Activated T-helper 1 cell treated with anti-CD3 and anti-CD28 coated beads, Interleukin-2, amount 50 U/mL, for 16 hours (primary cell): ENCODE measurements around the gene ZGPAT.

Experiments used
- DNase-seq, 2 donors: peaks; one replicate each; pipeline ENCODE4 v3.0.0-alpha.2; 2020; ENCODE audit warnings: low read depth in 1 of 2, low spot score in 1 of 2

The ZGPAT gene

DNA sequence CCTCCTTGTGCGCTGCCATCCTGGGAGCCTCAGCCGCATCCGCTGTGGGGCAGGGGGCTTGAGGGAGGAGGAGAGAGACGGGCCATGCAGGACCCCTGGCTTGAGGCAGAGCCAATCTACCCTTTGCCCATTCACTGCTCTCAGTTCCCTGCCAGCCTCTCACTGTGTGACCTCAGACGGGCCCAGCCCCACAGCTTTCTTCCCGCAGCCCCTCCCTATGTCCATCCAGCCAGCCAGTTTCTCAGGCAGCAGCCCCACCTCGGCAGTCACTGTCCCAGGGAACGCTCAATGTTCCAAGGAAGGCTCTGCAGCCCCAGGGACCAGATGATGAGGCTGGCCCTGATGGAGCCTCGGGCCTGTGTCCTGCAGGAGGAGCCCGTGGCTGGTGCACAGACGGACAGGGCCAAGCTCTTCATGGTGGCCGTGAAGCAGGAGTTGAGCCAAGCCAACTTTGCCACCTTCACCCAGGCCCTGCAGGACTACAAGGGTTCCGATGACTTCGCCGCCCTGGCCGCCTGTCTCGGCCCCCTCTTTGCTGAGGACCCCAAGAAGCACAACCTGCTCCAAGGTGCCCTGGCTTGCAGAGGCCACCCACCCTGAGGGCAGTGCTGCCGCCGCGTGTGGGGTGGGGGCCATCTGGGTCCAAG is 15.3 kb upstream of the ZGPAT start:
- DNase-seq: no peak

DNA sequence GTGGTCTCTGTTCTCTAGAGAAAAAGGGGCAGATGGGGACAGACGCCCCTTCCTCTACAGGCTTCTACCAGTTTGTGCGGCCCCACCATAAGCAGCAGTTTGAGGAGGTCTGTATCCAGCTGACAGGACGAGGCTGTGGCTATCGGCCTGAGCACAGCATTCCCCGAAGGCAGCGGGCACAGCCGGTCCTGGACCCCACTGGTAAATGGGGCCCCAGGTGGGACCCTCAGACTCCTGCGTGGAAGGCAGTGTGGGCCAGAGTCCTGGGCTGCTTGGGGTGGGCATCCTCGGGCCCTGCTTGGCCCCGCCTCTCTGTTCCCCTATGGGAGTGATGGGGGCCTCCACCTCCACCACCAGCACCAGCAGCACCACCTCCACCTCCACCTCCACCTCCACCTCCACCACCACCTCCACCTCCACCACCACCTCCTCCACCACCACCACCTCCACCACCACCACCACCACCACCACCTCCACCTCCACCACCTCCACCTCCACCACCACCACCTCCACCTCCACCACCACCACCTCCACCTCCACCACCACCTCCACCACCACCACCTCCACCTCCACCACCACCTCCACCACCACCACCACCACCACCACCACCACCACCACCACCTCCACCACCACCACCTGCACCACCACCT is 14.6 kb upstream of the ZGPAT start:
- DNase-seq: no peak

DNA sequence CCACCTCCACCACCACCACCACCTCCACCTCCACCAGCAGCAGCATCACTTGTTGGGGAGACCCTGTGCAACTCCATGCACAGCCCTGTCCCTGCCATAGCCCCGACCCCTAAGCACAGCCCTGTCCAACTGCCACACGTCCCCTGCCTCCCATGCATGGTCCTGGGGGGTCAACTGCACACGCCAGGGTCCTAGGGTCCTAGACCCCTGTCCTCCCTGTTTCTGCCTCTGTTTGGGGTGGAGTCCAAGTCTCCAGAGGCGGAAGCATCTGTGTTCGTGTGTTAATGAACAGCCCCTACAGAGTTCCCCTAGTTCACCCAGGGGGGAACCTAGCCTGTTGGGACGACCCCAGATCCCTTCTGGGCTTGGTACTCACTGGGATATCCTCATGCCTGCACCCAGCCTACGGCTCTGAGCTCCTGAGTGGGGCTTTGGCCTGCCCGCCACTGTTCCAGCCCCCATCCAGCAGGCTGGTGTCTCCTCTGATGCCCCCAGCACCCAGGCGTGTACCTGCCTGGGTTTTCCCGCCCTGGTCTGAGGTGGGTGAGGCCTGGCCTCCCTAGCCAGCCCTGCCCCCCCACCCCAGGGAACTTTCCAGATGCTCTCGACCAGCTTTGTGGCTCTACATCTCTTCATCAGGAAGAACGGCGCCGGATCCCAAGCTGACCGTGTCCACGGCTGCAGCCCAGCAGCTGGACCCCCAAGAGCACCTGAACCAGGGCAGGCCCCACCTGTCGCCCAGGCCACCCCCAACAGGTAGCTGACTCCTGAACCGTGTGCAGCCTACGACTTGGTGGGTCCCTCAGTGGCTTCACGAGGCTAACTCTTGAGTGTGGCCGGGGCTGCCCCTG is 13.9 kb upstream of the ZGPAT start:
- DNase-seq: no peak

DNA sequence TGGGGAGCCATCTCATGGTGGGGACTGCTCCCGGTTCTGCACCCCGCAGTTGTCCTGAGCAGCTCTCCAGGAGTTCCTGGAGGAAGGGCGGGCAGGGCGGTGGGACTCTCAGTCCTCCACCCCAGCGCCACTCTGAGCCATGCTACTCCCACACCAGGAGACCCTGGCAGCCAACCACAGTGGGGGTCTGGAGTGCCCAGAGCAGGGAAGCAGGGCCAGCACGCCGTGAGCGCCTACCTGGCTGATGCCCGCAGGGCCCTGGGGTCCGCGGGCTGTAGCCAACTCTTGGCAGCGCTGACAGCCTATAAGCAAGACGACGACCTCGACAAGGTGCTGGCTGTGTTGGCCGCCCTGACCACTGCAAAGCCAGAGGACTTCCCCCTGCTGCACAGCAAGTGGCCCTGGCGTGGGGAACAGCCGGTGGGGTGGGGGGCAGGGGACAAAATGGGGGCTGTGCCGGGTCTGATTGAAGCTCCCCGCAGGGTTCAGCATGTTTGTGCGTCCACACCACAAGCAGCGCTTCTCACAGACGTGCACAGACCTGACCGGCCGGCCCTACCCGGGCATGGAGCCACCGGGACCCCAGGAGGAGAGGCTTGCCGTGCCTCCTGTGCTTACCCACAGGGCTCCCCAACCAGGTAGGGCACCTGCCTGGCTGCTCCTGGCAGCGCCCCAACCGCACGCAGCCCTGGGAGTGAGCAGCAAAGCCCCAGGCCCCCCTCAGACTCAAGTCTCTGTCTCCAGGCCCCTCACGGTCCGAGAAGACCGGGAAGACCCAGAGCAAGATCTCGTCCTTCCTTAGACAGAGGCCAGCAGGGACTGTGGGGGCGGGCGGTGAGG is 13.0 kb upstream of the ZGPAT start:
- no peak for DNase-seq

DNA sequence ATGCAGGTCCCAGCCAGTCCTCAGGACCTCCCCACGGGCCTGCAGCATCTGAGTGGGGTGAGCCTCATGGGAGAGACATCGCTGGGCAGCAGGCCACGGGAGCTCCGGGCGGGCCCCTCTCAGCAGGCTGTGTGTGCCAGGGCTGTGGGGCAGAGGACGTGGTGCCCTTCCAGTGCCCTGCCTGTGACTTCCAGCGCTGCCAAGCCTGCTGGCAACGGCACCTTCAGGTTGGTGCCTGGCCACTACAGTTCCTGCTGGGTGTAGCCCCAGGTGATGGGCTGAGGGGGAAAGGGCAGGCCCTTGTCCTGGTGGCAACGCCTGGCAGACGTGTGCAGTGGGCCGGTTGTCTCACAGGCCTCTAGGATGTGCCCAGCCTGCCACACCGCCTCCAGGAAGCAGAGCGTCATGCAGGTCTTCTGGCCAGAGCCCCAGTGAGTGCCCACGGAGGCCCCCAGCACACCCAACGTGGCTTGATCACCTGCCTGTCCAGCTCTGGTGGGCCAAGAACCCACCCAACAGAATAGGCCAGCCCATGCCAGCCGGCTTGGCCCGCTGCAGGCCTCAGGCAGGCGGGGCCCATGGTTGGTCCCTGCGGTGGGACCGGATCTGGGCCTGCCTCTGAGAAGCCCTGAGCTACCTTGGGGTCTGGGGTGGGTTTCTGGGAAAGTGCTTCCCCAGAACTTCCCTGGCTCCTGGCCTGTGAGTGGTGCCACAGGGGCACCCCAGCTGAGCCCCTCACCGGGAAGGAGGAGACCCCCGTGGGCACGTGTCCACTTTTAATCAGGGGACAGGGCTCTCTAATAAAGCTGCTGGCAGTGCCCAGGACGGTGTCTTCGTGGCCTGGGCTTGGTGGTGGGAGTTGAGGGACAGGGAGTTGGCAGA is 12.2 kb upstream of the ZGPAT start:
- no peak for DNase-seq

DNA sequence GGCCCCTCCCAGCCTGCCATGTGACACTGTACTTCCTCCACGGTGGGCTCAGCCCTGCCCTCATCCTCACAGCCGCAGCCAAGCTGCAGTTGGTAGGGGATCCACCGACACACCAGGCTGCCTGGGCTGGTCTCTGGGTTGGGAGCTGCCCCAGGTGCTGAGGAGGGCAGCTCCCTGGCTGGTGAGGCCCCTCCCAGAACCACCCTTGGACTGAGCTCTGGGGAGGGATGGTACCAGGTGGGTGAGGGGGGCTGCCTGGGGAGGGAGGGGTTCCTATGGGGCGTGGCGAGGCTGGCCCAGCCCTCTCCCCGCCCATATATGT is 11.6 kb upstream of the ZGPAT start:
- no peak for DNase-seq

GRCh38 chr20:63696628-63697356 is 11.0 kb upstream of the ZGPAT start, which contains the start of gene TNFRSF6B:
Gene TNFRSF6B, plus strand, starts transcription at chr20:63696652. Its CDS starts 116 bp downstream, at chr20:63696768.
- DNase-seq: no peak

DNA sequence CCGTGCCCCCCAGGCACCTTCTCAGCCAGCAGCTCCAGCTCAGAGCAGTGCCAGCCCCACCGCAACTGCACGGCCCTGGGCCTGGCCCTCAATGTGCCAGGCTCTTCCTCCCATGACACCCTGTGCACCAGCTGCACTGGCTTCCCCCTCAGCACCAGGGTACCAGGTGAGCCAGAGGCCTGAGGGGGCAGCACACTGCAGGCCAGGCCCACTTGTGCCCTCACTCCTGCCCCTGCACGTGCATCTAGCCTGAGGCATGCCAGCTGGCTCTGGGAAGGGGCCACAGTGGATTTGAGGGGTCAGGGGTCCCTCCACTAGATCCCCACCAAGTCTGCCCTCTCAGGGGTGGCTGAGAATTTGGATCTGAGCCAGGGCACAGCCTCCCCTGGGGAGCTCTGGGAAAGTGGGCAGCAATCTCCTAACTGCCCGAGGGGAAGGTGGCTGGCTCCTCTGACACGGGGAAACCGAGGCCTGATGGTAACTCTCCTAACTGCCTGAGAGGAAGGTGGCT is 10.4 kb upstream of the ZGPAT start:
- DNase-seq: no peak

DNA sequence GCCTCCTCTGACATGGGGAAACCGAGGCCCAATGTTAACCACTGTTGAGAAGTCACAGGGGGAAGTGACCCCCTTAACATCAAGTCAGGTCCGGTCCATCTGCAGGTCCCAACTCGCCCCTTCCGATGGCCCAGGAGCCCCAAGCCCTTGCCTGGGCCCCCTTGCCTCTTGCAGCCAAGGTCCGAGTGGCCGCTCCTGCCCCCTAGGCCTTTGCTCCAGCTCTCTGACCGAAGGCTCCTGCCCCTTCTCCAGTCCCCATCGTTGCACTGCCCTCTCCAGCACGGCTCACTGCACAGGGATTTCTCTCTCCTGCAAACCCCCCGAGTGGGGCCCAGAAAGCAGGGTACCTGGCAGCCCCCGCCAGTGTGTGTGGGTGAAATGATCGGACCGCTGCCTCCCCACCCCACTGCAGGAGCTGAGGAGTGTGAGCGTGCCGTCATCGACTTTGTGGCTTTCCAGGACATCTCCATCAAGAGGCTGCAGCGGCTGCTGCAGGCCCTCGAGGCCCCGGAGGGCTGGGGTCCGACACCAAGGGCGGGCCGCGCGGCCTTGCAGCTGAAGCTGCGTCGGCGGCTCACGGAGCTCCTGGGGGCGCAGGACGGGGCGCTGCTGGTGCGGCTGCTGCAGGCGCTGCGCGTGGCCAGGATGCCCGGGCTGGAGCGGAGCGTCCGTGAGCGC is 9.8 kb upstream of the ZGPAT start:
- no peak for DNase-seq

GRCh38 chr20:63698739-63699465 is 8.9 kb upstream of the ZGPAT start:
- DNase-seq: peak in 1 of 2 donors; percentile 38

- DNase-seq: no peak
These were observed 8.2 kb upstream of the ZGPAT start for GRCh38 chr20:63699466-63700198.

GRCh38 chr20:63700199-63701050 is 7.4 kb upstream of the ZGPAT start:
- DNase-seq: no peak

GRCh38 chr20:63701051-63701328 is 6.8 kb upstream of the ZGPAT start:
- no peak for DNase-seq

DNA sequence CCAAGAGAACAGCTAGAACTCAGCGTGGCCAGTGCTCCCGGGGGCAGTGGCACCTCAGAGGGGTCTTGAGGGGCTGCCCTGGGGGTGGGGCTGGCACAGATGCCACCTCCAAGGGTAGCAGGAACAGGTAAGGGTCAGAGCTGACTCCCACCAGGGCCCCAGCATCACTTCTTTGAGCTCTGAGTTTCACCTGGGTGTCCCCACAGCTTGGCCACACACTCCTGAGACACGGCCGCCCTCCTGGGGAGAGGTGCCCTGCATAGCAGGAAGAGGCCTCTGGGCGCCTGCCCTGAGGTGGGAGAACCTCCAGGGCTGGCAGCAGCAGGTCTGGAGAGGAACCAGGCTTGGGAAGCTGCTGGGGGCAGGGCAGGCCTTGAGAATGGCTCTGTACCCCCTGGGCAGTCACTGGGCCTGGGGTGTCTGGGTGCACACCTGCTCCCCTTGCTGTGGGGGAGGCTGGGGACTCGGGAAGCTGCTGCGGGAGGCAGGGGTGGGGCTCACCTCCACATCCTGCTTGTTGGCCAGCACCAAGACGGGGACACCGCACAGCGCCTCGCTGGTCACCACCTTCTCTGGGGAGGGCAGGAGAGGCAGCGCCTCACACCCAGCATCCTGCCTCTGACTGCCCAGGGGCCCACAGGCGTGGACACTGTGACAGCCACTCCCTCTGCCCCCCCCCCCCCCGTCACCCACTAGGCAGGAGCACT is 6.4 kb upstream of the ZGPAT start:
- no peak for DNase-seq

DNA sequence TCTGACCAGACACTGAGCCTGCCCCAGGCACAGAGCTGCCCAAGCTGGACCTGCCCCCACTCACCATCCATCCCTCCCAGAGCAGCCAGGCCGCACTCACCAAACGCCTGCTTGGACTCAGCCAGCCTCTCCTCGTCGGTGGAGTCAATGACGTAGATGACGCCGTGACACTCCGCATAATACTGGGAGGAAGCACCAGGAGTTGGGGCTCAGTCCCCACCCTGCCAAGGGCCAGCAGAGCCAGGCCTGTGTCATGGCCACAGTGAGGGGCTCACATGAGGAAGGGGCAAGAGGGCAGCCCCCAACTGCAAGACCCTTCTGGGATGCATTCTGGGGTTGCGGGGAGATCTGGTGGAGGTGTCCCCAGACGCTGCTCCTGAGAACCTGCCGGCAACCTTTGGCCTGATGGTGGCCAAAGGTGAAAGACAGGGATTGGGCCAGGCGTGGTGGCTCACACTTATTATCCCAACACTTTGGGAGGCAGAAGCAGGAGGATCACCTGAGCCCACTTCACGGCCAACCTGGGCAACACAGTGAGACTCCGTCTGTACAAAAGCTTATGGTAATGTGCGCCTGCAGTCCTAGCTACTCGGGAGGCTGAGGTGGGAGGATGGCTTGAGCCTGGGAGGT is 5.7 kb upstream of the ZGPAT start:
- no peak for DNase-seq
